GM18517 (cell line): Measurements from ENCODE around the gene OOSP4A.

Experiments used
- ATAC-seq: cut with Tn5 transposase; IDR thresholded peaks from one replicate; pipeline ENCODE4 v1.9.1; 2021; ENCODE audit warnings: mild to moderate bottlenecking, moderate library complexity; ENCODE audit not compliant: unreplicated experiment

Gene OOSP4A

DNA sequence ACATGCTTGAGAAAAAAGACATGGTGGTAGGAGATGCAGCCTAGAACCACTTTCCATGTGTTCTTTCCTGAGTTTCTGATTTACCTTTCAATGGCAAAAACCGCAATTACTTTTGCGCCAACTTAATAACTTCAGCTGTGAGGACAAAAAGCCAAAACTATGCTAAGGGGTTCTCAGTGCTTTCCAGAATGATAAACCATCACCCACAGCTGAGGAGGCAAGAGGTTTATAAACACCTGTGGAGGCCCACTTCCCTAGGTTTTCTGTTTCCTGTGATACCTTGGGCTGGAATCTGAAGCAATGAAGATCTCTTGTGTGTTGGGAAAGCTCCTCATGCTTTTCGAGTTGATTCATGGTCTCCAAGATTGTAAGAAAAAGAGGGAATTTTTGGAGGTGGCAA, at the start of gene OOSP4A:
TSS of gene OOSP4A (plus strand) at position 301 of the 400 bp plus-strand sequence. CDS start at position 301, 0 bp downstream.
- no peak for ATAC-seq

DNA sequence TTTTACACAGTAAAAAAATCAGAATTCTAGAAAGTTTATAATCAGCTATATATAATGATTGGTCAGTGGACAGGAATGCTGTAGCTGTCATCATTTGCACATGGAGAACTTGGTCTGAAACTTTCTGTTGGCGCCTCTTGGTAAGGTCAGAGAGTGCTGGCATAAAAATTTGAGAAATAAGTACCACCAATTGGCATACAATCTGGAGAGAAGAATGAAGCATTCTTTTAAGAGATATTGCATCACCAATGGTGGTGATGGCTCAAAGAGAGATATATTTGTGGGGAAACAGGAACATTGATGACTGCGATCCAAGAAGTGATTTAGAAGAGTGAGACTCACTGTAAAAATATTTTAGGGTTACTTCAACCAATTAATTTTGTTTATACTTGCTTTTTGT, 45.4 kb upstream of the OOSP4A start:
- ATAC-seq = no peak

DNA sequence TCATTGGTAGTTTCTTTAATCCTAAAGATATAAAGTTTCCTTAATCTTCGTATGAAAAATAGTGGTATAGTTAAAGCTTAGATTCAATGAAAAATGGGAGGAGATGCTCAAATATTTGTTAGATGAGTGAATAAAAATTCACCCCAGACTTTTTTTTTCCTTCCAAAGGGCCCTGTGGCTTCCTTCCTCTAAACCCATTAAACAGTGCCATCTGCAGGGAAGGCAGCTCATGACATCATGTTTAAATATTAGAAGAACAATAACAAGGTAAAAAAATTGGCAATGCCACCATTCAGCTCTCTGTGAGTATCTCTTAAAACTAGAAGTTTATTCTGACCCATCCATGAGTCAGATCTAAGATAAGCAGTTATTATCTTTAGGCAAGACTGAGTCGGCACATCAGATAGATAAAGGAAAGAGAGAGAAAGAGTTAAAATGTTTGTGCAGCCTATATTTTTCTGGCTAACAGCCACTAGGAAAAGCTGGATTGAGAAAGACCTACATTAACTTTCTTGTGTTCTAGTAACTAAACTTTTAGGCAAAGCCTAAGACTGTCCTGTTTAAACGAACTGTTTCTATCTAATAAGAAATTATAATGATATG, 44.7 kb upstream of the OOSP4A start:
- no peak for ATAC-seq

- no peak for ATAC-seq
These were observed 40.0 kb upstream of the OOSP4A start for GRCh38 chr11:59923813-59924212.

- no peak for ATAC-seq
These were observed 32.1 kb upstream of the OOSP4A start for GRCh38 chr11:59931688-59932087.

DNA sequence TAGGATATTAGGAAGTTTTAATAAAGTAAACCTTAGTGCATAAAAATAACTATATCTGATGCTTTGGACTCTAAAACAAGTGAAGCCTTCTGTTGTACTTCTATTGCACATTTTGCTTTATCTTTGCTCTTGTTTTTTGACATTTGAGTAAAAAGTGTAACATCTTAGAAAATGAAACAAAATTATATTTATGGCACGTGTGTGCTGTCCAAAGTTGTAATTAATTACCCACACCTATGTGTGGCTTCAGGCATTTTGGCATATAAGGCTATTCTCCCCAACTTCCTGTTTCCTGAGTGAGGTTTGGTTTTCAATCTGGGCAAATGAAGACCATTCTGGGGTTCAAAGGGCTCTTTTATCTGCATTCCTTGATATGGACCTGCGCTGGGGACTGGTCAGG, 25.7 kb upstream of the OOSP4A start, which contains the start of gene OOSP1:
TSS of gene OOSP1 (plus strand) at position 301 of the 400 bp plus-strand sequence. CDS start at position 324, 23 bp downstream.
- ATAC-seq = no peak

- no peak for ATAC-seq
These were observed 25.1 kb upstream of the OOSP4A start for GRCh38 chr11:59938718-59939117.

DNA sequence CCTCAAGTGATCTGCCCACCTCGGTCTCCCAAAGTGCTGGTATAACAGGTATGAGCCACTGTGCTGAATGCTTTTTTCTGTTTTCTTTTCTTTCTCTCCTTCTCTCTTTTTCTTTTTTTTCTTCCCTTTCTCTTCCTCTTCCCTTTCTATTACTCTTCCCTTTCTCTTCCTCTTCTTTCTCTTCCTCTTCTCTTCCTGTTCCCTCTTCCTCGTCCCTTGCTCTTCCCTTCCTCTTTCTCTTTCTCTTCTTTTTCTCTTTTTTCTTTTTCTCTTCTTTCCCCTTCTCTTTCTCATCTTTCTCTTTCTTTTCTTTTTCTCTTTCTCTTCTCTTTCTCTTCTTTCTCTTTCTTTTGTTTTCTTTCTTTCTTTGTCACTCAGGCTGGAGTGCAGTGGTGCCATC, 24.4 kb upstream of the OOSP4A start:
- ATAC-seq = no peak

- ATAC-seq = no peak
These were observed 22.7 kb upstream of the OOSP4A start for GRCh38 chr11:59941091-59941490.

DNA sequence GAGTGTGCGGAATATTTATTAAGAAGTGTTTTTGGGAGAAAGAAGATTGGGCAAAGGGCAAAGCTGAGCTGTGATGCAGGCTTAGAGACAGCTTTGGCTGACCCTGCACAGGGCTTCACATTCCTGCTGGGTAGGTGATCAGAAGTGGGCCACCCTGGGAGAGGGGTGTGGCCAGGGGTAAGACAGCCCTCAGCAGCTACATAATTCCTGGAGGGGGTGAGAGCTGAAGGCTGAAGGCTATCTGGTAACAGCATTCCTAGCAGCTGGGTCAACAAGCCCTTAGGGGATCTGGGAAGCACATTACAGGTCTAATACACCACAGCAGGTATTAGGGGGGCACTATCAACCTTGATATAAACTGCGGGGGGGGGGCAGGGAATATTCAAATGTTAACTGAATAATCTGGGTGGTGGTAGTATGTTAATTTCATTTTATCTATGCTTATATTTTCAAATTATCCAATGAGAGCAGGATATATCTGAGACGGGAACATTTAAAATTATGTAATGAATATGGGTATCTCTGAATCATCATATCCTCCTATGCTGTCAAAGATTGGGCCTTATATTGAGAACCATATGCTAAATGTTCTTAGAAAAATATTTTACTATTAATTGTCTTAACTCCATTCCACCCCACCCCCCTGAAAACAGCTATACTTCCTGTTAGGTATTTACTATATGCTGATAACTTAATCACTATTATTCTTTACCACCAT, 19.7 kb upstream of the OOSP4A start:
- no peak for ATAC-seq

- no peak for ATAC-seq
These were observed 19.1 kb upstream of the OOSP4A start for GRCh38 chr11:59944720-59945119.

DNA sequence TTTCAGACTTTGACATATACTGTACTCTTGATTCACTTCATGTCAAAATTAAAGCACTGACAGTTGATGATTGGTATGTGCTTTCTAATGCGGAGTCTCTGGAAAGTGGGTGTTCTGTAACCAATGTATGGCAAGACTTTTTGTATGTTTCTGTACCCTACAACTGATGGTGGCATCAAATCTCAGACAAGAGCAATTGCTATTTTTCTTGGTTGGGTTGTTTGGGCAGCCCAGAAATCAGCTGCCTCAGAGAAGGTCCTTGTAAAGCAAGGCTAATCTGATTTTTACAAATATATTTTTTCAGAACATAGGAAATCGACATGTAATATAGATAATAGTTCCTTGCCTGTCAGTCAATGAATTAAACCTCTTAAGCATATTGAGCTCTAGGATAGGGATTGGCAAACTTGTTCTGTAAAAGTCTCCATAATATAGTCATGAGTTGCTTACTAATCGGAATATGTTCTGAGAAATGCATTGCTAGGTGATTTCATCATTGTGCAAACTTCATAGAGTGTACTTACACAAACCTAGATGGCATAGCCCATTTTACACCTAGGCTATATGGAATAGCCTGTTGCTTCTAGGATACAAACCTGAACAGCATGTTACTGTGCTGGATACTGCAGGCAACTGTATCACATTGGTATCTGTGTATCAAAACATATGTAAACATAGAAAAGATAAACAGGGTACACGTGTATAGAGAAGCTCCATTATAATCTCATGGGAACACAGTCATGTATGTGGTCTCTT, 10.2 kb upstream of the OOSP4A start:
- no peak for ATAC-seq

- no peak for ATAC-seq
These were observed 9.5 kb upstream of the OOSP4A start for GRCh38 chr11:59954219-59954847.

GRCh38 chr11:59957094-59957493, 6.7 kb upstream of the OOSP4A start:
- no peak for ATAC-seq

- ATAC-seq = no peak
These were observed 3.1 kb upstream of the OOSP4A start for GRCh38 chr11:59960502-59961381.

GRCh38 chr11:59962107-59962482, 1.7 kb upstream of the OOSP4A start:
- no peak for ATAC-seq

DNA sequence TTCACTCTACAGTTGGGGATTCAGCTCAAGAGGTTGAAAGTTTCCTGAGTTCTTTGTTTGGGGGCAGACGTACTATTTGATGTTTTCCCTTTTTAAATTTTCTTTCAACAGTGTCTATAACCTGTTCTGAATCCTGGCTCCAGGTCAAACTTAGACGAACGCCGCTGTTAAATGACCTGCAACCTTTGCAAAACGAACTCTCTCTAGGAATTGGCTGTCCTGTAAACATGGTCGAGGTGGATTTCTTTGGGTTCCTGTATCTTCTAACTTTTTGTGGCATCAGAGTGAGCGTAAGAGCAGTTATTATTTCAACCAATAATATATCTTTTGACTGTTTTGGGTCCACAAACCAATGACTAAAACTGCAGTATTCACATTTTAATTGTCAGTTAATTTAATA, 1.6 kb downstream of the OOSP4A start:
- no peak for ATAC-seq

GRCh38 chr11:59966201-59966600, 2.4 kb downstream of the OOSP4A start:
- no peak for ATAC-seq

- ATAC-seq = no peak
These were observed 4.0 kb downstream of the OOSP4A start for GRCh38 chr11:59967677-59968394.

GRCh38 chr11:59968395-59968783, 4.6 kb downstream of the OOSP4A start:
- no peak for ATAC-seq
